CD14-positive monocyte (primary cell): ENCODE data around the gene STIL. TPM values are rescaled to one million over a fixed set of nuclear protein-coding genes. Genes with fewer than 3 reads are reported as not detected.

Source experiments
- DNase-seq, 3 donors: peaks; one replicate each; pipeline ENCODE4 v3.0.0-alpha.2; 2011 to 2022
- H2AFZ ChIP-seq: 2 replicates; pipeline ENCODE4 v1.6.0; 2012; ENCODE audit warnings: mild to moderate bottlenecking, low read depth, low read length, inconsistent platforms; ENCODE audit not compliant: insufficient read depth, poor library complexity, severe bottlenecking
- H3K27ac ChIP-seq, 2 donors: 1 replicate in 1 of 2; 2 replicates in 1 of 2; pipeline ENCODE4 v1.5.1; 2012 to 2013; ENCODE audit warnings: low read length in 2 of 2, control low read depth in 1 of 2, inconsistent platforms in 1 of 2, low read depth in 1 of 2, mild to moderate bottlenecking in 1 of 2
- H3K27me3 ChIP-seq, 2 donors: one replicate each; pipeline versions ENCODE4 v1.6.0 to v1.6.1; 2011 to 2013; ENCODE audit warnings: low read length in 2 of 2; ENCODE audit not compliant: control insufficient read depth in 2 of 2, insufficient read depth in 2 of 2
- H3K36me3 ChIP-seq, 2 donors: replicated peaks in 1 of 2; 1 replicate in 1 of 2; 2 replicates in 1 of 2; pipeline versions ENCODE4 v1.5.1 to v1.6.1; 2012 to 2013; ENCODE audit warnings: low read length in 2 of 2, control low read depth in 1 of 2, inconsistent platforms in 1 of 2, mild to moderate bottlenecking in 1 of 2; ENCODE audit not compliant: insufficient read depth in 2 of 2, control insufficient read depth in 1 of 2
- H3K4me1 ChIP-seq, 2 donors: 1 replicate in 1 of 2; 2 replicates in 1 of 2; pipeline versions ENCODE4 v1.5.1 to v1.6.1; 2012 to 2013; ENCODE audit warnings: low read length in 2 of 2, control low read depth in 1 of 2, inconsistent platforms in 1 of 2, mild to moderate bottlenecking in 1 of 2, moderate library complexity in 1 of 2; ENCODE audit not compliant: insufficient read depth in 2 of 2, control insufficient read depth in 1 of 2
- H3K4me2 ChIP-seq: replicated peaks from 2 replicates; pipeline ENCODE3; 2012; ENCODE audit warnings: low read length, moderate library complexity, mild to moderate bottlenecking; ENCODE audit not compliant: poor library complexity, severe bottlenecking; ENCODE audit errors: extremely low read depth
- H3K4me3 ChIP-seq, 3 experiments: fragments of 200-600 bp in 1 of 3; sonication (generic) in 1 of 3; replicated peaks in 1 of 3; 1 replicate in 2 of 3; 2 replicates in 1 of 3; pipeline ENCODE4 v1.5.1; 2011 to 2013; ENCODE audit warnings: low read length in 3 of 3, mild to moderate bottlenecking in 3 of 3, control low read depth in 2 of 3, low read depth in 2 of 3, inconsistent platforms in 1 of 3, moderate library complexity in 1 of 3
- H3K79me2 ChIP-seq: 2 replicates; pipeline ENCODE4 v1.6.0; 2012; ENCODE audit warnings: mild to moderate bottlenecking, control low read depth, inconsistent platforms, low read length, moderate library complexity; ENCODE audit not compliant: insufficient read depth
- H3K9ac ChIP-seq: 2 replicates; pipeline ENCODE4 v1.6.0; 2017; ENCODE audit warnings: low read length, mild to moderate bottlenecking; ENCODE audit not compliant: insufficient read depth, poor library complexity, severe bottlenecking
- H3K9me3 ChIP-seq, 2 donors: replicated peaks in 1 of 2; 1 replicate in 1 of 2; 2 replicates in 1 of 2; pipeline versions ENCODE4 v1.5.1 to v1.6.1; 2012 to 2013; ENCODE audit warnings: low read length in 2 of 2, control low read depth in 1 of 2; ENCODE audit not compliant: control insufficient read depth in 1 of 2, insufficient read depth in 1 of 2
- H4K20me1 ChIP-seq: 2 replicates; pipeline ENCODE4 v1.6.0; 2012; ENCODE audit warnings: mild to moderate bottlenecking, low read length, control low read depth, moderate library complexity; ENCODE audit not compliant: insufficient read depth
- H3K27ac Mint-ChIP-seq, 7 donors: one replicate each; pipeline ENCODE4 v1.8.0; 2020; ENCODE audit warnings: mild to moderate bottlenecking in 7 of 7, mixed read lengths in 7 of 7, moderate library complexity in 6 of 7, inconsistent platforms in 2 of 7
- H3K27me3 Mint-ChIP-seq, 3 donors: one replicate each; pipeline ENCODE4 v1.8.0; 2021 to 2022; ENCODE audit warnings: low read depth in 3 of 3, mild to moderate bottlenecking in 3 of 3, mixed read lengths in 3 of 3, moderate library complexity in 3 of 3, inconsistent platforms in 1 of 3
- H3K36me3 Mint-ChIP-seq, 2 donors: one replicate each; pipeline ENCODE4 v1.8.0; 2020; ENCODE audit warnings: mixed read lengths in 2 of 2, inconsistent platforms in 1 of 2, mild to moderate bottlenecking in 1 of 2
- H3K4me1 Mint-ChIP-seq: one replicate; pipeline ENCODE4 v1.8.0; 2020; ENCODE audit warnings: mild to moderate bottlenecking, mixed read lengths
- H3K4me3 Mint-ChIP-seq, 2 donors: one replicate each; pipeline ENCODE4 v1.8.0; 2020; ENCODE audit warnings: mild to moderate bottlenecking in 2 of 2, mixed read lengths in 2 of 2, moderate library complexity in 1 of 2
- H3K9me3 Mint-ChIP-seq, 7 donors: one replicate each; pipeline ENCODE4 v1.8.0; 2020 to 2022; ENCODE audit warnings: mixed read lengths in 7 of 7, mild to moderate bottlenecking in 6 of 7, moderate library complexity in 6 of 7, inconsistent platforms in 2 of 7
- CTCF ChIP-seq: fragments of 200-600 bp; IDR thresholded peaks from one replicate; pipeline ENCODE4 v1.8.0; 2022; ENCODE audit warnings: antibody characterized with exemption, mild to moderate bottlenecking
- WGBS: methylation state at CpG from one replicate; pipeline ENCODE4 v1.1.5; 2013; ENCODE audit warnings: missing lambda C conversion rate; ENCODE audit not compliant: insufficient coverage; 5-methylcytosine and 5-hydroxymethylcytosine counted together
- intact Hi-C, 2 donors: fragments of 100-400 bp; cut with micrococcal nuclease; formaldehyde crosslinking; loops; one replicate each; pipeline versions ENCODE4 v1.15.0 to v1.15.1; 2023
- polyA plus RNA-seq, 3 donors: library from polyadenylated mRNA; depleted of rRNA in 1 of 3; unstranded in 2 of 3; stranded (reverse) in 1 of 3; fragments of 300-500 nt in 2 of 3; fragments of >200 nt in 1 of 3; fragmentation: Illumina TruSeq in 2 of 3; gene quantifications; 1 replicate in 2 of 3; 2 replicates in 1 of 3; pipeline ENCODE4 v1.2.3, GENCODE V29; 2012 to 2021

Gene STIL
- polyA plus RNA-seq, 3 donors: 0.16 to 0.31 (median 0.27) TPM

- no peak for DNase-seq
- Histone ChIP-seq H3K4me1 (no peaks in the 10 kb centered on the region), H3K36me3 (no peaks in the 10 kb centered on the region), H3K27me3 (no peaks in the 10 kb centered on the region), H4K20me1 (peaks cover 48% of the 10 kb centered on the region), H3K27ac (no peak overlapping the region), H3K9me3 (no peaks in the 10 kb centered on the region), H3K79me2 (peaks cover 42% of the 10 kb centered on the region), H2AFZ (no peak overlapping the region), H3K9ac (no peak overlapping the region), H3K4me3 (no peak overlapping the region), H3K4me2 (no peak overlapping the region)
- no peak for TF ChIP-seq CTCF
- H3K4me1 Mint-ChIP-seq: no peaks in the 10 kb centered on the region
- H3K36me3 Mint-ChIP-seq: peaks cover 2 to 8% of the 10 kb centered on the region in 2 donors
- H3K4me3 Mint-ChIP-seq: no peak overlapping the region
- peak overlapping the region in 1 of 7 donors; percentile 50 for H3K27ac Mint-ChIP-seq
- intact Hi-C loops: no loop called here
- peaks cover 0 to 1% (median 0%) of the 10 kb centered on the region in 7 donors for H3K9me3 Mint-ChIP-seq
- WGBS: 83% methylated on average over 3 of the region's 3 CpGs
- H3K27me3 Mint-ChIP-seq: no peaks in the 10 kb centered on the region
Observed at GRCh38 chr1:47361380-47361779, 47.4 kb upstream of the STIL start.

GRCh38 chr1:47351305-47351704, 37.4 kb upstream of the STIL start:
- H3K9me3 Mint-ChIP-seq: no peaks in the 10 kb centered on the region
- no peak overlapping the region for H3K4me3 ChIP-seq
- H3K9ac ChIP-seq: no peak overlapping the region
- peaks cover 16% of the 10 kb centered on the region for H3K4me1 Mint-ChIP-seq
- H3K27me3 Mint-ChIP-seq: peaks cover 0 to 3% (median 0%) of the 10 kb centered on the region in 3 donors
- no peak overlapping the region for H2AFZ ChIP-seq
- H4K20me1 ChIP-seq: peaks cover 47% of the 10 kb centered on the region
- no peaks in the 10 kb centered on the region for H3K4me1 ChIP-seq
- H3K27ac Mint-ChIP-seq: peak overlapping the region in 3 of 7 donors; percentile 5 to 35 (median 31)
- intact Hi-C loops: no loop called here
- TF ChIP-seq CTCF: no peak
- no peaks in the 10 kb centered on the region for H3K9me3 ChIP-seq
- whole genome bisulfite sequencing: 100% methylated on average over 2 of the region's 2 CpGs
- no peak overlapping the region for H3K4me3 Mint-ChIP-seq
- peaks cover 11 to 23% of the 10 kb centered on the region in 2 donors for H3K36me3 Mint-ChIP-seq
- peak in 1 of 3 donors; percentile 32 for DNase-seq
- peaks cover 0 to 17% of the 10 kb centered on the region in 2 donors for H3K36me3 ChIP-seq
- no peaks in the 10 kb centered on the region for H3K27me3 ChIP-seq
- H3K4me2 ChIP-seq: no peak overlapping the region
- H3K27ac ChIP-seq: no peak overlapping the region
- peaks cover 74% of the 10 kb centered on the region for H3K79me2 ChIP-seq
